B cell (primary cell): ENCODE results near the gene SPECC1. TPM values are rescaled to one million over a fixed set of nuclear protein-coding genes. Genes with fewer than 3 reads are reported as not detected.
"Not testable (repeated sequence)": the region's sequence is repeated elsewhere in the genome, so short reads cannot be mapped to it uniquely, and the experiment has no call there.

Source experiments
- ATAC-seq: fragments of 200-7000 bp; cut with Tn5 transposase; one replicate; pipeline ENCODE4 v1.10.0; 2021; ENCODE audit warnings: low read depth, mild to moderate bottlenecking, moderate number of reproducible peaks, moderate library complexity
- CTCF ChIA-PET: fragments of 350-600 bp; sonication (Branson Sonifier 250); formaldehyde crosslinking; loops from one replicate; lab custom pipeline; 2021; ENCODE audit warnings: antibody characterized with exemption, inconsistent platforms; lab: Charles Lee
- POLR2A ChIA-PET: fragments of 350-600 bp; sonication (Branson Sonifier 250); formaldehyde crosslinking; loops from one replicate; lab custom pipeline; 2021; ENCODE audit warnings: antibody characterized with exemption; lab: Charles Lee
- DNase-seq: peaks from one replicate; pipeline ENCODE4 v3.0.0; 2013
- H2AFZ ChIP-seq: 2 replicates; pipeline ENCODE4 v1.6.1; 2012; ENCODE audit warnings: mild to moderate bottlenecking, low read depth, low read length; ENCODE audit not compliant: insufficient read depth, poor library complexity, severe bottlenecking
- H3K27ac ChIP-seq, 2 donors: 1 replicate in 1 of 2; 2 replicates in 1 of 2; pipeline ENCODE4 v1.5.1; 2012 to 2013; ENCODE audit warnings: low read length in 2 of 2, mild to moderate bottlenecking in 2 of 2, moderate library complexity in 1 of 2
- H3K27me3 ChIP-seq, 4 experiments: fragments of 200-600 bp in 1 of 4; sonication (generic) in 1 of 4; replicated peaks in 1 of 4; 1 replicate in 2 of 4; 2 replicates in 2 of 4; pipeline versions ENCODE4 v1.6.1 to v1.7.0; 2013 to 2016; ENCODE audit warnings: low read length in 3 of 4, mild to moderate bottlenecking in 2 of 4, mixed read lengths in 1 of 4, moderate library complexity in 1 of 4; ENCODE audit not compliant: insufficient read depth in 4 of 4, control insufficient read depth in 3 of 4; ENCODE audit errors: control extremely low read depth in 1 of 4
- H3K36me3 ChIP-seq, 2 experiments: replicated peaks in 1 of 2; 1 replicate in 1 of 2; 2 replicates in 1 of 2; pipeline versions ENCODE4 v1.6.1 to v1.7.1; 2013; ENCODE audit warnings: low read length in 1 of 2; ENCODE audit not compliant: insufficient read depth in 2 of 2, control insufficient read depth in 1 of 2; ENCODE audit errors: control extremely low read depth in 1 of 2, extremely low read depth in 1 of 2
- H3K4me1 ChIP-seq, 2 donors: fragments of 200-600 bp in 1 of 2; sonication (generic) in 1 of 2; 1 replicate in 1 of 2; 2 replicates in 1 of 2; pipeline versions ENCODE4 v1.5.1 to v1.6.1; 2013 to 2017; ENCODE audit warnings: low read length in 2 of 2; ENCODE audit not compliant: control insufficient read depth in 2 of 2, insufficient read depth in 2 of 2
- H3K4me2 ChIP-seq: replicated peaks from 2 replicates; pipeline ENCODE3; 2012; ENCODE audit warnings: mild to moderate bottlenecking, low read depth, low read length; ENCODE audit not compliant: poor library complexity, severe bottlenecking
- H3K4me3 ChIP-seq, 5 experiments: fragments of 200-600 bp in 1 of 5; sonication (generic) in 1 of 5; 1 replicate in 3 of 5; 2 replicates in 2 of 5; pipeline versions ENCODE4 v1.5.1 to v1.7.0; 2011 to 2016; ENCODE audit warnings: low read length in 4 of 5, mild to moderate bottlenecking in 4 of 5, low read depth in 2 of 5, control low read depth in 1 of 5, moderate library complexity in 1 of 5; ENCODE audit not compliant: insufficient read depth in 1 of 5; ENCODE audit errors: control extremely low read depth in 1 of 5, extremely low read depth in 1 of 5
- H3K79me2 ChIP-seq: fragments of 200-600 bp; sonication (generic); one replicate; pipeline ENCODE4 v1.6.0; 2016; ENCODE audit warnings: low read length; ENCODE audit not compliant: control insufficient read depth, insufficient read depth
- H3K9ac ChIP-seq: fragments of 200-600 bp; sonication (generic); 2 replicates; pipeline ENCODE4 v1.6.1; 2017; ENCODE audit warnings: mild to moderate bottlenecking, low read length, moderate library complexity
- H3K9me3 ChIP-seq, 3 donors: one replicate each; pipeline versions ENCODE4 v1.6.1 to v1.7.1; 2013; ENCODE audit warnings: low read length in 2 of 3; ENCODE audit not compliant: control insufficient read depth in 2 of 3, insufficient read depth in 1 of 3; ENCODE audit errors: control extremely low read depth in 1 of 3
- H4K20me1 ChIP-seq: 2 replicates; pipeline ENCODE4 v1.6.0; 2012; ENCODE audit warnings: mild to moderate bottlenecking, low read length; ENCODE audit not compliant: insufficient read depth, control insufficient read depth, poor library complexity, severe bottlenecking
- H3K27ac Mint-ChIP-seq: one replicate; pipeline ENCODE4 v1.8.0; 2021; ENCODE audit warnings: mixed read lengths
- H3K27me3 Mint-ChIP-seq: one replicate; pipeline ENCODE4 v1.8.0; 2021; ENCODE audit warnings: mixed read lengths
- H3K4me1 Mint-ChIP-seq: one replicate; pipeline ENCODE4 v1.8.0; 2021; ENCODE audit warnings: mixed read lengths
- H3K4me3 Mint-ChIP-seq: one replicate; pipeline ENCODE4 v1.8.0; 2021; ENCODE audit warnings: mixed read lengths
- H3K9me3 Mint-ChIP-seq: one replicate; pipeline ENCODE4 v1.8.0; 2022; ENCODE audit warnings: mixed read lengths; ENCODE audit not compliant: insufficient read depth
- CTCF ChIP-seq: fragments of 200-600 bp; IDR thresholded peaks from one replicate; pipeline ENCODE4 v1.8.0; 2022; ENCODE audit warnings: antibody characterized with exemption, mild to moderate bottlenecking
- EZH2 ChIP-seq: IDR thresholded peaks from 2 replicates; pipeline ENCODE4 v1.6.1; 2012; ENCODE audit warnings: borderline replicate concordance, low read depth, mild to moderate bottlenecking, moderate library complexity, low read length; ENCODE audit not compliant: insufficient read depth, poor library complexity, severe bottlenecking
- WGBS: methylation state at CpG from one replicate; pipeline ENCODE4 v1.1.5; 2013; ENCODE audit warnings: missing lambda C conversion rate; ENCODE audit not compliant: insufficient coverage; 5-methylcytosine and 5-hydroxymethylcytosine counted together
- intact Hi-C: fragments of 100-400 bp; cut with micrococcal nuclease; formaldehyde crosslinking; loops from one replicate; pipeline ENCODE4 v1.10.0; 2022
- polyA plus RNA-seq: library from polyadenylated mRNA; depleted of rRNA; stranded (reverse); fragments of >200 nt; gene quantifications from 2 replicates; pipeline ENCODE4 v1.2.3, GENCODE V29; 2012
- total RNA-seq, 2 donors: library from RNA; stranded (reverse); fragments of 120-200 nt in 1 of 2; gene quantifications; 1 replicate in 1 of 2; 2 replicates in 1 of 2; pipeline versions ENCODE4 v1.2.3 to v1.2.4, GENCODE V29; 2013 to 2022

Gene SPECC1
- total and polyA plus RNA-seq, 2 donors (not counting 1 experiment from before 2014, with no cell fraction given): 4.6 to 7.4 TPM

GRCh38 chr17:20315821-20316220, 306.7 kb downstream of the SPECC1 start:
- Histone ChIP-seq H3K4me1 (peaks cover 0 to 2% of the 10 kb centered on the region in 2 donors), H4K20me1 (no peaks in the 10 kb centered on the region), H2AFZ (no peak overlapping the region), H3K4me3 (no peak overlapping the region), H3K9ac (no peak overlapping the region), H3K4me2 (no peak overlapping the region), H3K79me2 (no peaks in the 10 kb centered on the region), H3K9me3 (no peaks in the 10 kb centered on the region), H3K36me3 (no peaks in the 10 kb centered on the region), H3K27me3 (no peaks in the 10 kb centered on the region), H3K27ac (no peak overlapping the region)
- no peak overlapping the region for H3K4me3 Mint-ChIP-seq
- H3K27me3 Mint-ChIP-seq: no peaks in the 10 kb centered on the region
- no peak overlapping the region for H3K27ac Mint-ChIP-seq
- ATAC-seq: no peak
- WGBS: 93% methylated on average over 3 of the region's 4 CpGs
- no peak for DNase-seq
- no peak for TF ChIP-seq CTCF
- no peak for TF ChIP-seq EZH2
- no peaks in the 10 kb centered on the region for H3K4me1 Mint-ChIP-seq
- ChIA-PET CTCF (interaction anchor here (0.6 to 1.3 kb wide), 4 partner anchors 195 to 942 kb away, joined by 3 to 4 read pairs (median 4); no protein-coding TSS in a partner anchor), POLR2A (no interaction called here)
- intact Hi-C loops: no loop called here
- no peaks in the 10 kb centered on the region for H3K9me3 Mint-ChIP-seq

DNA sequence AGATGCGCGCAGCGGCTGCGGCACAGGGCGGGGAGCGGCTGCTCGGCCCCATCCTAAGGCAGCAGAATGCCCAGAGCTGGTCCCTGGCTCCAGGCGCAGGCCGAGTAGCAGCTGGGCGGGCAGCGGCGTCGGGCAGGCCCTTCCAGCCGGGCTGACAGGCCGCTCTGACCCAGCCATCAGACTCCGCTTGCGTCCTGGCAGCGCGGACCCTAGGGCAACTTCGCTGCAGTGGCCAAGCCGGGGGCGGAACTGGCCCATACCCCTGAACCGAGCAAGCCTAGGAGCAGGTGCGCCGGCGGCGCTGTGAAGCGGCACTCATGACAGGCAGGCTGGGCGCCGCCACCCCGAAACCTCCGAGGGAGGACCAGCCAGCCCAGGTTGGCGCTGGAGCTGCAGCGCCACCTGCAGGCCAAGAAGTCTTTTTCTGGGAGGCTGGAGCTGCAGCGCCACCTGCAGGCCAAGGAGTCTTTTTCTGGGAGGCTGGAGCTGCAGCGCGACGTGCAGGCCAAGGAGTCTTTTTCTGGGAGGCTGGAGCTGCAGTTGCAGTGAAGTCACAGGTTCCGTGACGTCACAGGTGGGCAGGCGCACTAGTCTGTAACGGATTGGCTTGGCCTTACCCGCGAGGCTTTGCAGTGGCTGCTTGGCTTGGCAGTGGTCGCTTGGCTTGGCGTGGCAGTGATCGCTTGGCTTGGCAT, 311.5 kb downstream of the SPECC1 start:
- H3K27ac Mint-ChIP-seq, H4K20me1 ChIP-seq, H3K4me1 ChIP-seq, H3K4me2 ChIP-seq, H3K9ac ChIP-seq, H3K27ac ChIP-seq, POLR2A ChIA-PET, H3K4me1 Mint-ChIP-seq, H3K79me2 ChIP-seq, H3K27me3 Mint-ChIP-seq, H3K36me3 ChIP-seq, H3K9me3 ChIP-seq, H3K9me3 Mint-ChIP-seq, H3K27me3 ChIP-seq: not testable (repeated sequence)
- ATAC-seq (peak; percentile 92), DNase-seq (peak; percentile 85)
- H3K4me3 Mint-ChIP-seq: peak overlapping the region; percentile 29
- TF ChIP-seq CTCF: peak; percentile 99
- peak overlapping the region; percentile 33 for H2AFZ ChIP-seq
- CTCF ChIA-PET: interaction anchor here (0.9 to 3.3 kb wide), 9 partner anchors 94 to 328 kb away, joined by 3 to 34 read pairs (median 3); no protein-coding TSS in a partner anchor
- intact Hi-C loops: loop anchor here (10.0 kb wide), 1 partner anchor 96 kb away; no protein-coding TSS in a partner anchor
- peak overlapping the region in 1 of 5 experiments; percentile 24 for H3K4me3 ChIP-seq
- 16% methylated on average over 44 of the region's 47 CpGs for WGBS

GRCh38 chr17:20321357-20321756, 312.2 kb downstream of the SPECC1 start:
- H3K27me3 Mint-ChIP-seq, H3K9ac ChIP-seq, H3K4me3 Mint-ChIP-seq, H3K4me1 ChIP-seq, H2AFZ ChIP-seq, H3K4me3 ChIP-seq, H3K27ac Mint-ChIP-seq, H3K27ac ChIP-seq, H3K27me3 ChIP-seq, POLR2A ChIA-PET, H3K36me3 ChIP-seq, H3K79me2 ChIP-seq, H3K9me3 ChIP-seq, H3K4me2 ChIP-seq, H3K9me3 Mint-ChIP-seq, H3K4me1 Mint-ChIP-seq, ATAC-seq, H4K20me1 ChIP-seq: not testable (repeated sequence)
- 100% methylated on average over 1 of the region's 32 CpGs for WGBS
- DNase-seq: peak; percentile 10
- CTCF ChIA-PET: interaction anchor here (0.6 to 3.3 kb wide), 10 partner anchors 95 to 337 kb away, joined by 3 to 34 read pairs (median 3); no protein-coding TSS in a partner anchor
- intact Hi-C loops: loop anchor here (10.0 kb wide), 1 partner anchor 97 kb away; no protein-coding TSS in a partner anchor
